HG03097 (cell line): ENCODE measurements around the gene CMTR1.

Experiments
- ATAC-seq: cut with Tn5 transposase; IDR thresholded peaks from one replicate; pipeline ENCODE4 v1.9.1; 2021; ENCODE audit not compliant: unreplicated experiment, low FRiP score

Gene CMTR1

DNA sequence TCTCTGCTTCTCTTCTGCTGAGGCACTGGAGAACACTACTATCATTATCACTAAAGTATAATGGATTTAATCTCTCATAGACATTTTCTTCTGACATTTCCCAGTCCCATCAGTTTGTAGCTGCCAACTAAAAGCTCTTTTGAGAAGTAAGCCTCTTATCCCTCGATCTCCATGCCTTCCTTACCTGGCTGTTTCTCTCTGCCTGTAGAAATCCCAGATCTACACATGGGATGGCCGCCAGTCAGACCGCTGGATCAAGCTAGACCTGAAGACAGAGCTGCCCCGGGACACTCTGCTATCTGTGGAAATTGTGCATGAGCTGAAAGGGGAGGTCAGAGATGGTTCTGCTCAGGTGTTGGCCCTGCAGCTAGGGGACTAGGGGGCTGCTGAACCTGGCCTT lies 41.3 kb downstream of the CMTR1 start:
- ATAC-seq: no peak

DNA sequence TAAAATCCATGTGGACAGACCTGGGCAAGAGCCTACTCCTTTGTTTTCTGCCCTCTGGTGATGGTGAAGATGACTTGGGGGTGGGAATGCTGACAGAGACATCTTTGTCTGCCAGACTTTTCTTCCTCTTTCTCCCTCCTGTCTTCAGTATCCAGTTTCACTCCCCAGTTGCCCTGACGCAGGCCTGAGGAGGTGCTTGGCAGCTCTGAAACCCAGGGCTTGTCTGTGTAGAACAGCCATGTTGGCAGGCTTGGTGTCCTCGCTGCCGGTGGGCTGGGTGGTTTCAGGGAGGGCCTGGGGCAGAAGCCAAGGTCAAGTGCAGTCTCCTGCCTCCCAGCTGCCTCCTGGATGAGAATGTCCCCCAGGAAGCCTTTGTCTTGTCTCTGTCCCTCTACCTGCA lies 44.2 kb downstream of the CMTR1 start:
- no peak for ATAC-seq

DNA sequence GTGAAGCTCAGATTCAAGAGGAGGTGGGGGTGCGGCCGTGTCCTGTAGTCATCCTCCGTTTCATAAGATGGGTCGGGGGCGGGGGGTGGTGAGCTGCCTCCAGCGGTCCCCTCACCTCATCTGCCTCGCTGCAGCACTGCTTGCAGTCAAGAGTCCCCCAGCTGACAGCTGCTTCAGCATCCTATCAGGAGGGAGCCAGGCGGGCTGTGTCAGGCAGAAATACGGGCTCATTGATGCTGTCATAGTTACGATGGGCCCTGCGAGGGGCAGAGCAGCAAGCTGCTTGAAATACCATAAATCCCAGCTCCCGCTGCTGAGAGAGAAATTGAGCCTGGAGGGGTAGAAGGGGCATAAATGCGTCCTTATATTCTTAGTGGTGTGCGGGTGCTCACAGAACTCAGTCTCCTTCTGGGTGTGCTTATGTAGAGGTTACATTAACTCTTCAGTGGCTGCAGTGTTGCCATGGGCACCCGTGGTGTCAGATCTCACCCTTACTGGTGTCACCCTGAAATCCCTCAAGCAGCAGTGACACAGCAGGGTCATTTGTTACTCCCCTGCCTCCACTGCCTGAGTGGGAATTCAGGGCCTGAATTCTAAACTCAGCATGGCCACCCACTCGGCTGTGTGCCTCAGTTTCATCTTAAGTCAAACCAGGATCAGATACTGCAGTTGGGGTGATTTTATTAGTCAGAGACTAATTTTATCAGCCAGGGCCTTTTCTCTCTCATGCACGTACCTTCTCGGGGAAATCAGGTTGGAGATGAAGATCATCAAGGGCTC lies 44.8 kb downstream of the CMTR1 start:
- ATAC-seq: no peak

DNA sequence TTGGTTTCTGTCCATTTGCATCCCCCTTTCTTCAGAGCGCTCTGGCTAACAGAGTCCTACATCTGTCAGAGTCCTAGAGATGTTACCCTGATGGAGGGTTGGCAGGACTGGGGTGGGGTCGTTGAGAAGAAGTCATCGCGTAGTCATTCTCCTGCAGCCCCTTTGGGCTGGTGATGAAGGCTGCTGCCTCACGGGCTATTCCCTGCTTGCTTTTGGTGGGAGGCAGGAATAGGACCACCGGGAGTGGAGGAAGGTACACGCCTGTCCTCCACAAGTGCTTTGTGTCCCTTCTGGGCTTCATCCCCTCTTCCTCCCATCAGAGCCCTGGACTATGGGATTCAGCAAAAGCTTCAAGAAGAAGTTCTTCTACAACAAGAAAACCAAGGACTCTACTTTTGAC lies 45.8 kb downstream of the CMTR1 start:
- no peak for ATAC-seq

DNA sequence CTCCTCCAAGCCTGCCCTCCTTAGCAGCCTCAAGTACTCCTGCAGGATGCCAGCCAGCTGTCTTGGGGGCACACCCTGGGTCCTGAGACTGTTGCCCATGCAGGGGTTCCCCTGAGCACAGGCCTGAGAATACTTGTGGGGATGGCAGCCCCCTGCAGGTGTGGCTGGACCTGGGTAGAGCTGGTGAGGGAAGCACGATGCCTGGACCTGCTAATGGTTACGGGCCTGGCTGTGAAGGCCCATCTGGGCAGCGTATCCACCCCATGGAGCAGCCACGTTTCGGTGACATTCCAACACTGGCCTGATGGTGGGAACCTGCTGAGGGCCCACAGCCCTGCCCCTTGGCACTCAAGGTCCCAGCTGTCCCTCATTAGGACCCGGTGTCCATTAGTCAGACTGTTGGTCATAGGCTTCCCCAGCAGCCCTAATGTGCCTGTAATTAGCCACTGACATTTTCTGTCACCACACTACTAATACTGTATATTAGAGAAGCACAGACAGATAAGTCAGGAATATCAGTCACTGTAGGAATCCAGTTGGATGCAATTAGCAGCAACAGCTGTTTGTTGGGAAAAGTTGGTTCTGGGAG lies 46.3 kb downstream of the CMTR1 start:
- no peak for ATAC-seq

DNA sequence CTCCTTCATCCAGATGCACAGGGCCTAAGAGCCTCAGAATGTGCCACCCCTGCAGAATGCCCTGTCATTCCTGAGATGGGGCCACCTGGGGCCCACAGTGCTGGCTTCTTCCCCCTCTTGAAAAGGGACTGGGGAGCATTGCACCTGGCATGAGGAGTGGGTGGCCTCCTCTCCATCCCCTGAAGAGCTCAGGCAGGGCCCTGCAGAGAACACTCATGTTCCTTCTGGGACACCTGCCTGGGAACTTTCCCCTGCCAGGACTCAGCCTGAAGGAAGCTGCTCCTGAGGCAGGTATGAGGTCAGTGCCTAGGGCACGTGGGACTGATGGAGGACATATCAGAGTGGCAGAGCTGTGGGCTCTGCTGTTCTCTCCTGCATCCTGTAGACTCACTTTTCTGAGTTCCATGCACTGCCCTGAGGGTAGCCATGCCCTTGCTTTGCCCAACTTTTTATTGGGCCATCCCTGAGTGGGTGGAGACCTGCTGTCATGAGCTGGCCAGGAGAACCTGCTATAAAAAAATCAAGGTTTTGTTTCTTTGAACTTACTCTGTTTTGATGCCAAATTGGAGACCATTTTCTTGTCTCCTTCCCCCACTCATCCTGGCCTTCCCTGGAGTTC lies 47.2 kb downstream of the CMTR1 start:
- no peak for ATAC-seq

DNA sequence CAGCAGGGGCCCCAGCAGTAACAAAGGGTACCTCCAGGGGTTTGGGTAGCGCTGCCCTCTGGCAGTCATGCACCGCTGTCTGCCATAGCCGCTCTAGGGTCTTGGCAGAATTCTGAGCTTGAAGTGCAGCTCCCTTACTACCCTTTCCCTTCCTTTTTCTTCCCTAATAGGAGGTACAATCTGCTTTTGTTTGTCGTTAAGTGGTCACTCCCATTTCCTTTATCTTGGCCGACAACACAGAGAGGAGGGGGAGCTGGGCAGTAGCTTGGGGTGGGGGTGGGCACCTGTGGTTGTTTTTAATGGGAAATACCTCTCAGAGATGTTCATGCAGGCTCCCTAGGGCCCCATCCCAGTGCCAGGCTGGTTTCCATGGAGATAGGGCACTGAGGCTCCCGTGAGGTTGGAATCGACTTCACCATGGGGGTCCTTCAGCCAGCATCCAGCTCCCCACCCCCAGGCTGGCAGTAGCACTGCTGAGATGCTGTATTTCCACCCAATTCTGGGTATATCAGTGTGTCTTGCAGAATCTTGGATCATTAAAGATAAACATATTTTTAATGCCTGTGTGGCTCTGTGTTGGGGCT lies 48.0 kb downstream of the CMTR1 start:
- no peak for ATAC-seq

DNA sequence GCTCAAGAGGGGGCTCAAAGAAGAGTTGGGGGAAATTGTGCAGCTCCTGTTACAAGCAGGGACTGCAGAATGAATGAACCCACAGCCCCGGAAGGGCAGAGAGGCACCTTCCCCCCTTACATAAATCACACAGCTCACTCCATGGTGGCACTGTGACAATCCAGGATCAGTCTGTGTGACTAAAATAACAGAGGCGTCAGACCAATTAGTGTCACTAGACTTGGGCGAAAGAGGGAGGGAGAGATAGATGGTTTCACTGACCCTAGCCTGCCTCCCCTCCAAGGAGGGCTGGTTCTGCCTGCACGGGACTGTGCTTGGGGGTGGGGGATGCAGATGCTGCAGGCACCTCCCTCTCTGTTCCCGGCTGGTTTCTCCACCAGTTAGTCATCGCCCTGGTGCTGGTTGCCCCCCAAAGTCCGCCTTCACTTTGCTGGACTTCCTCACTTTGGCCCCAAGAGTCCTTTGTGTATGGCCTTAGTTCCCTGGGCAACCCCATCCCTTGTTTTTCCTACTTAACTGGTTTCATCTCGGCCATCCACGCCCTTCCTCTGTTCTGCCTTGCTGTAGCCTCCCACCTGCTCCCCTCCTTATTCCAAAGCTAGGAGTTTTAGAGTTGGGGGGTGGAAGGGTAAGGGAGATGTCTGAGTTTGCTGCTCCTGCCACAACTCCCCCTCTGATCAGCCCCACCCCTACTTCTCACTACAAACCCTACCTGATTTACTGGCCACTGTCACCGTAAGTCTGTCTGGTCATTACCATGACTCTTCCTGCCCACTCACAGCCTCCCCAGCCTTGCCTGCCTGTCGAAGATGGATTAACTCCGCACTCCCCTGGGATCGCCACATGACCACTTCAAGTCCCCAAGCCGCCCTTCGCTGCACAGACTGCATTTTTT lies 48.9 kb downstream of the CMTR1 start:
- ATAC-seq: no peak

DNA sequence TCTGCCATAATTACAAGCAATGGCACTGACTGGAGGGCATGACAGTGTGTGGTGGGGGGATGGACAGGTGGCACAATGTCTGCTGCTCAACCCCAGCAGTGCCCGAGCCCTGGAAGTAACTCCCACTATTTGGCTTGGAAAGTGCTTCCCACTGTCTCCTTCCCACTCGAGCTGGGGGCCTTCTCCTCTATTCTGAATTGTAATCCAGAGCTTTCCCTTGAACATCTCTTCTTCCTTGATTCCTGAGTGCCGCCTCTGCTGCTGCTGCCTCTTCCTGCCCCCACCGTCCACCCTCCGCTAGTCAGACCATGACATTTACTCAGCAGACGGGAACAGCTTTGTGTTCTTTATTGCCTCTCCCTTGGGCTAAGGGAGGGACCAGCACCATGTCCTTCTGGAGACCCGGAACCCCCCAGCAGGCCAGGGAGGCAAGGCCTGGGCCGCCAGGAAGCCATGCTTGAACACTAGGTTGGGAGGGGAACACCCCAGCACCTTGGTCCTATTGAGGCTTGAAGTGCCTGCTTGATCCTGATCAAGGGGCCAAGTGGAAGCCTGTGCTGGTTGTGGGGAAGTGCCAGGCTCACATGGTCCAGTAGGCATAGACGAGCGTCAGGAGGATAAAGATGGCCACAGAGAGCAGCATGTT lies 49.7 kb downstream of the CMTR1 start:
- ATAC-seq: no peak

DNA sequence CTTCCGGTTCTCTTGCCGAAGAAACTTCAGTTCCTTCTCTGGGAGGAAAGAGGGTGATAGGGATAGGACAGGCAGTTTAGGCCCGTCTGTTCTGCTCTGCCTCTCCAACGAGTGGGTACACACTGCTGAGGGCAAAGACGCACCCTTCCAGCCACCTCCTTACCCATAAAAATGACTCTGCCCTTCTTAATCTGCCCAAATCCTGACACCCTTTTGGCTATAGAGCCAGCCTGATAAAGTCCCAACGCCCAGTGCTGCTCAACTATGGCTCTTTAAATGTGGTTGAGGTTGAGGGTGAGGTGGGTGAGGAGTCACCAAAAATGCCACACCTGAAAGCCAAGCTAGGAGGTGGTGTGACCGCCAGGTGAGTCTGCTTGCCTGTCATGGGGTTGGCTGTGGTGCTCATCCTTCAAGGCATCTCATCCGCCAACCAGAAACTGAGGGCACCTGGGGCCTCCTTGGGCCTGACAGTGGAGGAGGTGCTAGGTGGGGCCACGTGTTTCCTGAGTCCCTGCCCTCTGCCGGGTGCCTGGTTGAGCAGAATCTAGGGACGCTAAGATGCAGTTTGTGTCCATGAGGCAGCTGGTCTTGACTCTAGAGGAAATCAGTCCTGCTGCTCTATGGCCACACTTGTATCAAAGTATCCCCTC lies 50.4 kb downstream of the CMTR1 start:
- no peak for ATAC-seq

DNA sequence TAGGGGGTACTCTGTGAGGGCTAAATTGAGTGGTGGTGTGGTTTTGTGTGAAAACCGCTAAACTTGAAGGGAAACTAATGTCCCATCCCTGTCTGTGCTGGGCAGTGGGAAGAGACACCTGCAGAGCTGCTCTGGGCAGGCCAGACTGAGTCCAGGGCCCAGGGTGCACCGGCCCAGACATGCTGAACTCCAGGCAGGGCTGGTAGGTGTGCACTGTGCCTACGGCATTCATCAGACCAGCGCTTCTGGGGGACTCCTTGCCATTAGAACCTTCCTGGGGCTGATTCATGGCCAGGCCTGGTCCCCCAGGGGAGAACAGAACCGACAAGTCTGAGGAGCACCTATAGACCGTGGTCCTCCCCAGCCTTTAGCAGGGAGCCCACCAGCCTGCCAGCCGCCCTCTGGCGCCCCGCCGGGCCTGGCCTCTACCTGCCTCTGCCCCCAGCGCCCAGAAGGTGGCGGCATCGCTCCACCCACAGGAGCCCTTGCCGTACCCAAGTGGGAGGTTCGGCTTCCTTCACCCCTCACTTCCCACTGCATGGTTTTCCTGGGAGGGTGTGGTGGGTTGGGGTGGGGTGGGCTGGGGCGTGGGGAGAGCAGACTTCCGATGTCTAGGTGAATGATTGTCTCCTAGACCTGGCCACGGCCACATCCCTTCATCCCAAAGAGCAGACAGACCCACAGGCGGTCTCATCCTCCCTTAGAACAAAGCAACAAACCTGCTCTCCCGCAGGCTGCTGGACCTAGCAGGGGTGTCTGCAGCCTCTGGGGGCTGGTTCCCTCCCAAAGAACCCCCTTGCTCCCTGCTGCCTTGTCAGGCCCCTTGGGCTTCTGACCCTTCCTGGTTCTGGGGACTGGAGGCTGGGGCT lies 51.1 kb downstream of the CMTR1 start:
- no peak for ATAC-seq

DNA sequence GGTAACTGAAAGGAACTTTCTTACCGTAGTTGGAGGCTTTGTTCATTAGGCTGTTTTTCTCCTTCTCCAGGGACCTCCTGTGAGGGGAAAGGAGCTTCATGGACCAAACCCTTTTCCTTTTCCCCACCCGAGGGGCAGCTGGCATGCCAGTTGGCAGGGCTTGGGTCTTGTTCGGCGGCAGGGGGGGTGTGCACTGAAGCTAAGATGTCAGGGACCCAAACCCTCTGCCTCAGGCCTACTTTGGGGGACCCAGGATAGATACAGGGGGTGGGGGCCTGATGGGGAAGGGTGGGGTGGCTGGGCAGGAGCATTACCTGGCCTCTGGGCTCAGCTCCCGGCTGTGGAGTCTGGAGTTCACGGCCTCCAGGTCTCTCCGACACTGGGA lies 51.8 kb downstream of the CMTR1 start:
- ATAC-seq: no peak

DNA sequence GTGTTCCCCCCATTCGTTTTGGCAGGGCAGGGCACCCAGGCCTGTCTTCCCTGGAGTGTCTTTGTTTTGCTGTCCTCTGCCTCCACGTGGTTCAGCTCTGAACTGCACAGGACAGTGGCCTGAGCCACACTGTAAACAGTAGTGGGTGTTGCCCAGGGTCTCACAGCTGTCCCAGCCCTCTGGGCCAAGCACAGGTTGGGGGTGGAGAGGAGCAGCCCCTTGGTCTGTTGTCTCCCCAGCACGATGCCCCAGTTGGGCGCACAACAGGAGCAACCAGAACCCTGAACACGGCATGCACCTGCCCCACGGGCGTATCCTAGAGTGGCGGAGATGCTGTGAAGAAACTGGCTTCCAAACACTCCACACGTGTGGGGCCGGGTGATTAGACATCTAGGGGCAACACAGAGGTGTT lies 52.3 kb downstream of the CMTR1 start:
- ATAC-seq: no peak

DNA sequence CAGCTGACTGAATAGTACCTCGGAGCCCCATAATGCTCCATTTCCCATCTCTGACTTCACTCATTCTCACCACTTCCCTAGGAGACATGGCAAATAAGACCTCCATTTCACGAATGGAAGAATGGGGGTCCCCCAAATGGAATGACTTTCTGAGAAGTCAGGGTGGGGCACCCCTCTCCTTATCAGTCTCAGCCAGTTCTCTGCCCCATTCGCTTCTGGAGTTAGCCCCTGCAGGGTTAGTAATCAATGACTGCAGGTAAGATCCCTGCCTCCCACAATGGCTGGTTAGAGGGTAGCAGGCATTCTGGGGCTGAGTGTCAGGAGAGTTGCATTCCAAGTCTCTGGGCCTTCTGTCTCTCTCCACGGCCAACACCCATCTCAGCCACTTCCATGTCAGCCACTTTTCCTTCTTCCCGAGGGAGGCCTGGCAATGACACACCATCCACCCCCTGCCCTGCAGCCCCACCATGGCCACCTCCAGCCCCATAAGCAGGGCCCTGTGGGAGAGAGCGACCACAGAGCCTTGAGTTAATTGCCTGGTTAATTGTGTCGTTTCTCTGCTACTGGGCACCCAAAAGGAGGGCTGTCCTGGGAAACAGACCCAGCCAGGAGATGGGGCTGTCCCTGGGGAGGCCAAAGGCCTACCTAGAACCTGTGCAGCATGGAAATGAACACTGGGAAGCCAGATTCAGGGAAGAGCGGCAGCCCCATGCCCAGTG lies 53.3 kb downstream of the CMTR1 start:
- ATAC-seq: no peak

DNA sequence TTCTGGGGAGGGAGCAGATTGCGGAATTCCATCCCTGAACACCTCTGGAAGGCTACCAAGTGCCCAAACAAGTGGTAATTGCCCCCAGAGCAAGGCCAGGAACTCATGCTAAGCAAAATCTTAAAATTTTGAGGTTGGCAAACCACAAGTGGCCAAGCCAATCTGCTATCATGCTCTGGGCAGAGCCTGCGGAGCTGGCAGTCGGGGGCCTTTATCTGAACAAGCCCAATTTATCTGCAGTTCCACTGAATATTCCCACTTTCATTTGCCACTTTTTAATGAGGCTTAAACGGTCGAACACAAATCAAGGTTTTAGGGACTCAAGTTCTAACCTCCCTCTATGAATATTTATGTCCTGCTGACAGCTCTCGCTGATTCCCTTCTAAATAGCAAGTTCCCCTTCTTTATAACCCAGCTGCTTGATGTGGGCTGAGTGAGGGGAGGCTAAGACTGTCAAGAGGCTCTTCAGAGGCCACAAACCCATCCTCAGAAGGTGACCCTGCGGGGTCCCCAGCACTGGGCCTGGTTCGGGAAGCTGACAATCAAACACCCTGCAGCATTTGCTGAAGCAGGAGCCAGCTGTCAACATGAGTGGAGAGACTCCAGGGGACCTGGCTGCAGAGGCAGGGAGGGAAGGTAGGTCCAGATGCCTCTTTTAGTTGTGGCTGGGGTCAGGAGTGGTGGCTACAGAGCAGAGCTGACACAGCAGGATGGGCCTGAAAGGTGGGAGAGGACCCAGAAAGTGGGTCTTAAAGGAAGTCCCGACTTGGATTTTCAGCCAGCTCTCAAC lies 54.8 kb downstream of the CMTR1 start:
- no peak for ATAC-seq

DNA sequence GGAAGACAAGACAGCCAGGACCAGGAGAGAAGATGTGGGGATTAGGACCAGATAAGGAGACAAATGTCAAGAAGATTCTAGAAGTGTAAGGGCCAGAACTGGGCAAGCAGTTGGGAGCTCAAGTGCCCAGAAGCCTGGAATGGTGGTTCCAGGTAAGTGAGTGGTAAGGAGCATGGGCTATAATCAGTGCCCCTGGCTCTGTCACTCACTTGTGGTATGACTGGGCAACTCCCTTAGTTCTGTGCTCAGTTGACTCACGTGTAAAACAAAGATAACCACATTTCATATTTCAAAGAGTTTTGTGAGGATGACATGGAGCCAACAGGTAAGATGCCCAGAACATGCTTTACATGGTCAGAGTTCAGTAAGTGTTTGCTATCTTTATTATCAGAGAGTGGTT lies 55.5 kb downstream of the CMTR1 start:
- no peak for ATAC-seq

DNA sequence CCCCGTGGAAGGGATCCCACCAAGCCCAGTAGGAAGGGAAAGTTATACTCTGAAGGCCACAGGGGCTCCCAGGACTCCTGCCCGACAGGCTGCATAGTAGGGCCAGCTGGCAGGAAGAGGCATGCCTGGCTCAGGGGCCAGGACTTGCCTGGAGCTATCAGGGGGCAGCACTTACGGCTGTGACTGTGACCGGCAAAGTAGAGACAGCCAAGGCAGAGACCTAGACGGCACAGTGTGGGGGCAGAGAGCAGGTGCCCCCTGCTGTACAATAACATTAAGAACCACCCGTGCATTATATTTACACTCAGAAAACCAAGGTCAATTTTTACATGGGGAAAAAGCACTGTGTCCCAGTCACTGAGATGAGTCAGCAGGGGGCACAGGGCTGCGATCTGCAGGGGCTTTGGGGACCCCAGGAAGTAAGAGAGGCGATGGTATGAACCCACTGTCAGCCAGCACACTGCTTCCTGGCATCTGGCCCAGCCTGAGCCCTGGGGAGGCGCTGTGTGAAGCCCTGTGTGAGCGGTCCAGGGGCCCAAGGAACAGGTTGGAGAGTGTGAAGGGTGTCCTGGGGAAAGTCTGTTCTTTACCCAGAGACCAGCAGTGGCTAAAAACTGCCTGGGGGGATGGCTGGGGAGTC lies 56.8 kb downstream of the CMTR1 start:
- no peak for ATAC-seq
